Measurements from ENCODE around the gene SYNPR.

SYNPR gene

GRCh38 chr3:63471781-63472180 is 193.7 kb downstream of the SYNPR start:
- H3K27me3 ChIP-seq (ENCODE audit: control insufficient read depth, insufficient read depth, low read length): no peaks in the 10 kb centered on the region
- no peak overlapping the region for H2AFZ ChIP-seq
- no peak overlapping the region for H3K27ac ChIP-seq
- H3K36me3 ChIP-seq (ENCODE audit: control insufficient read depth, insufficient read depth, low read length): no peaks in the 10 kb centered on the region
- H3K4me3 ChIP-seq (ENCODE audit: low read depth, low read length): no peak overlapping the region
- H3K4me2 ChIP-seq (ENCODE audit: low read length): no peak overlapping the region
- no peak for TF ChIP-seq CTCF (IDR thresholded peaks at IDR 0.05)
- no peaks in the 10 kb centered on the region for H3K79me2 ChIP-seq
- H3K4me1 ChIP-seq: no peaks in the 10 kb centered on the region
- H3K9ac ChIP-seq: no peak overlapping the region
- no peaks in the 10 kb centered on the region for H3K9me3 ChIP-seq (ENCODE audit: control insufficient read depth, low read length)

- H3K27ac ChIP-seq: no peak overlapping the region
Measured at GRCh38 chr3:63473641-63474166, 195.6 kb downstream of the SYNPR start.

GRCh38 chr3:63474828-63475518 is 196.9 kb downstream of the SYNPR start:
- no peak overlapping the region for H3K27ac ChIP-seq
- H3K9ac ChIP-seq: no peak overlapping the region
- no peaks in the 10 kb centered on the region for H3K79me2 ChIP-seq
- no peaks in the 10 kb centered on the region for H3K9me3 ChIP-seq (ENCODE audit: control insufficient read depth, low read length)
- H3K4me3 ChIP-seq (ENCODE audit: low read depth, low read length): no peak overlapping the region
- no peak overlapping the region for H2AFZ ChIP-seq
- no peaks in the 10 kb centered on the region for H3K27me3 ChIP-seq (ENCODE audit: control insufficient read depth, insufficient read depth, low read length)
- no peaks in the 10 kb centered on the region for H3K4me1 ChIP-seq
- no peak overlapping the region for H3K4me2 ChIP-seq (ENCODE audit: low read length)
- H3K36me3 ChIP-seq (ENCODE audit: control insufficient read depth, insufficient read depth, low read length): no peaks in the 10 kb centered on the region
- no peak for TF ChIP-seq CTCF (IDR thresholded peaks at IDR 0.05)

More at GRCh38 chr3:63473641-63474166, 195.6 kb downstream of the SYNPR start:
- Histone ChIP-seq H3K36me3 (ENCODE audit: control insufficient read depth, insufficient read depth, low read length) (no peaks in the 10 kb centered on the region), H3K9ac (no peak overlapping the region), H3K4me2 (ENCODE audit: low read length) (no peak overlapping the region), H3K27me3 (ENCODE audit: control insufficient read depth, insufficient read depth, low read length) (no peaks in the 10 kb centered on the region), H3K4me3 (ENCODE audit: low read depth, low read length) (no peak overlapping the region), H2AFZ (no peak overlapping the region), H3K9me3 (ENCODE audit: control insufficient read depth, low read length) (no peaks in the 10 kb centered on the region), H3K4me1 (no peaks in the 10 kb centered on the region), H3K79me2 (no peaks in the 10 kb centered on the region)
- TF ChIP-seq CTCF (IDR thresholded peaks at IDR 0.05): no peak

DNA sequence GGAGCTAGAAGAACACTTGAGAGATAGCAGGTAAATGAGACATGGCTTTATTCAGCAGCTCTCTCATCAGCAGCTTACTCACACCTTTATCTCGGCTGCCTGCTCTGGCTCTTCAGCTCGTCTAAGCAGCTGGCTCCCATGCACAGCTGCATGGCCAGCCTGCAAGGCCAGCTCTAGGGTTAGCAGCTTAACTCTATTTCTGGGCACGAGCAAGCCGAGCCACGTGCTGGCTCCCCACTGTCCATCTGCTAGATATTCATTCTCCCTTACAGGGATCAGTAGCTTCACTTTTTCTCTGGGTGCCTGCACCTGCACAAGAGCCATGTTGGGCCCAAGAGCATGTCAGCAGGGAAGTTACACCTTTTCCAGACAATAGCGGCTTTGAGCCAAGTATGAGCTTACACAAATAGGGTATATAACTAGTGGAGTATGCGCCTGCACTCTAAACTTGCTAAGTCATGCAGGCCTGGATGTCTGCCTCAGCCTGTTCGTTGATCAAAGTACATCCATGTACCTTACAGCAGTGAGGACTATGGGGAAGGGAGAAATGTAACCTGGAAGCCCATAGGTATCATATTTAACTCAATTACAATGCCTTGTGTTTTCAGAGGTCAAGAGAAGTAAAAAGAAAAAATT is 199.5 kb downstream of the SYNPR start:
- Histone ChIP-seq H3K27me3 (ENCODE audit: control insufficient read depth, insufficient read depth, low read length) (no peaks in the 10 kb centered on the region), H3K9me3 (ENCODE audit: control insufficient read depth, low read length) (no peaks in the 10 kb centered on the region), H3K36me3 (ENCODE audit: control insufficient read depth, insufficient read depth, low read length) (no peaks in the 10 kb centered on the region), H3K4me2 (ENCODE audit: low read length) (no peak overlapping the region), H3K27ac (no peak overlapping the region), H3K9ac (no peak overlapping the region), H3K4me1 (no peaks in the 10 kb centered on the region), H3K4me3 (ENCODE audit: low read depth, low read length) (no peak overlapping the region), H2AFZ (no peak overlapping the region), H3K79me2 (no peaks in the 10 kb centered on the region)
- no peak for TF ChIP-seq CTCF (IDR thresholded peaks at IDR 0.05)
